ENCODE results near the gene SDHAF2. TPM values are rescaled to one million over a fixed set of nuclear protein-coding genes. Genes with fewer than 3 reads are reported as not detected.

SDHAF2 gene
- total and polyA plus RNA-seq, 2 of the 13 experiments (the other 11 are each of a cell fraction or from before 2014, with no cell fraction given): 44.2 to 70.4 TPM

DNA sequence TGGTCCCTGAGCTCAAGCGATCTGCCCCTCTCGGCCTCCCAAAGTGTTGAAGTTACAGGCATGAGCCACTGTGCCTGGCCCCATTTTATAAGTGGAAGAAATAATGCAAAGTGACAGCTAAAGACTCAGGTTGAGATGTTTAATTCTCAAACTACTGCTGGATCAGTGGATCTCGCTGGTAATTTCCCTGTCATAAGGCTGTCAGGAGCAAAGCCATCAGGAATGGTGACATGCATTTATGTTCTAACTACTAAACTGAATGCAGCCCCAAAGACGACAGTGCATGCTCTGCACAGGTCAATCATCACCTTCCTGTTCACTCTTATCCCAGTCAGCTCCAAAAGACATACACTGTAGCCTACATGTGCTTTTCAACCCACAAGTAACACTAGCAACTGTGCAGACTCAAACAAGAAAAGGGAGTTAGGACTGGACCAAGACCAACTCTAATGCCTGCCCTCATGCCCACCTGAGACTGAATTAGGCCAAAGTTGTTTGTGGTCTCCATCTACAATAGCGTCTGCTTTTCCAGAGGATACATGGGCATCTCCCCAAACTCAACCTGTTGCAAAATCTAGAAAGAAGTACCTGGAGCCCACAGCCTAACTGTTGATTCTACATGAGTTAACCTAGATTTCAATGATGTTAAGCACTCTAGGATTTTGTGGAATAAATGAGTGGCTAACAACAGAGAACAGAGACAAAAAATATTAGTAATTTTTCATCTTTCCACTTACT is 22.8 kb upstream of the SDHAF2 start:
- Histone ChIP-seq H2AFZ (ENCODE audit: low read length) (no peak overlapping the region), H3K36me3 (replicated peaks in 1 of 2; ENCODE audit: control insufficient read depth in 1 of 2, insufficient read depth in 2 of 2, low read length in 2 of 2) (peaks cover 45 to 89% of the 10 kb centered on the region in 2 experiments), H3K79me2 (ENCODE audit: insufficient read depth, low read length) (no peaks in the 10 kb centered on the region), H3K27me3 (ENCODE audit: control insufficient read depth in 1 of 2, insufficient read depth in 2 of 2, low read length in 2 of 2) (no peaks in the 10 kb centered on the region), H3K9me3 (ENCODE audit: low read length) (no peaks in the 10 kb centered on the region), H3K4me3 (replicated peaks in 1 of 3; ENCODE audit: insufficient read depth in 1 of 3, low read depth in 2 of 3, low read length in 3 of 3) (no peak overlapping the region), H3K4me1 (ENCODE audit: insufficient read depth, low read length) (no peaks in the 10 kb centered on the region), H4K20me1 (ENCODE audit: insufficient read depth, low read length) (no peaks in the 10 kb centered on the region), H3K4me2 (ENCODE audit: low read depth, low read length) (no peak overlapping the region), H3K27ac (ENCODE audit: extremely low read length, insufficient read depth, low read length) (no peak overlapping the region), H3K9ac (ENCODE audit: insufficient read depth, low read depth, low read length) (no peak overlapping the region)
- DNase-seq (ENCODE audit: low spot score) (no peak), FAIRE-seq (no peak), ATAC-seq (no peak)
- BruUV-seq (replicated peaks): no TSS peak
- ChIA-PET CTCF (ENCODE audit: low intra/inter-chr PET ratio, low total read pairs) (no interaction called here), POLR2A (no interaction called here)
- in situ Hi-C loops (cut with HindIII; ENCODE audit: extremely low pct_ligation_motif_present, low pct_unique_long_range_greater_than_20kb) (no loop called here), intact Hi-C loops (cut with micrococcal nuclease; ENCODE audit: unreplicated experiment) (no loop called here)
- 100% methylated on average over 4 of the region's 5 CpGs for WGBS (ENCODE audit: low lambda C conversion rate)
- no peak for TF ChIP-seq REXO4 (CRISPR knock-in tag; IDR thresholded peaks at IDR 0.05; ENCODE audit: borderline replicate concordance)
- TF ChIP-seq MYNN (CRISPR knock-in tag; IDR thresholded peaks at IDR 0.05; ENCODE audit: low read depth): no peak
- no peak for TF ChIP-seq XRCC5 (optimal IDR thresholded peaks at IDR 0.05; ENCODE audit: low read length)
- no peak for TF ChIP-seq ZMYM2 (CRISPR knock-in tag; IDR thresholded peaks at IDR 0.05)
- no peak for TF ChIP-seq PCBP2 (optimal IDR thresholded peaks at IDR 0.05; ENCODE audit: low read depth, low read length, poor library complexity, severe bottlenecking)
- no peak for TF ChIP-seq SNAPC2 (CRISPR knock-in tag; IDR thresholded peaks at IDR 0.05)
- no peak for TF ChIP-seq SNRNP70 (IDR thresholded peaks at IDR 0.05; ENCODE audit: low read depth, low read length)
- TF ChIP-seq BHLHE40 (IDR thresholded peaks at IDR 0.05; ENCODE audit: low read length): no peak
- TF ChIP-seq NFE2L2 (IDR thresholded peaks at IDR 0.05; ENCODE audit: low read length): no peak
- no peak for TF ChIP-seq KLF16 (CRISPR knock-in tag; IDR thresholded peaks at IDR 0.05)
- TF ChIP-seq ARID2 (CRISPR knock-in tag; IDR thresholded peaks at IDR 0.05; ENCODE audit: borderline replicate concordance): no peak
- TF ChIP-seq TAF15 (IDR thresholded peaks at IDR 0.05; ENCODE audit: low read depth, low read length, poor library complexity, severe bottlenecking): no peak
- no peak for TF ChIP-seq ZNF776 (CRISPR knock-in tag; IDR thresholded peaks at IDR 0.05)
- TF ChIP-seq PRDM10 (CRISPR knock-in tag; IDR thresholded peaks at IDR 0.05; ENCODE audit: low read depth): no peak
- no peak for TF ChIP-seq KDM1A (CRISPR knock-in tag; IDR thresholded peaks at IDR 0.05)
- TF ChIP-seq, protein P1, sequence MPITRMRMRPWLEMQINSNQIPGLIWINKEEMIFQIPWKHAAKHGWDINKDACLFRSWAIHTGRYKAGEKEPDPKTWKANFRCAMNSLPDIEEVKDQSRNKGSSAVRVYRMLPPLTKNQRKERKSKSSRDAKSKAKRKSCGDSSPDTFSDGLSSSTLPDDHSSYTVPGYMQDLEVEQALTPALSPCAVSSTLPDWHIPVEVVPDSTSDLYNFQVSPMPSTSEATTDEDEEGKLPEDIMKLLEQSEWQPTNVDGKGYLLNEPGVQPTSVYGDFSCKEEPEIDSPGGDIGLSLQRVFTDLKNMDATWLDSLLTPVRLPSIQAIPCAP (CRISPR knock-in tag; IDR thresholded peaks at IDR 0.05; ENCODE audit: low read depth): no peak
- TF ChIP-seq NFIB (CRISPR knock-in tag; IDR thresholded peaks at IDR 0.05; ENCODE audit: borderline replicate concordance): no peak
- TF ChIP-seq, protein P2, sequence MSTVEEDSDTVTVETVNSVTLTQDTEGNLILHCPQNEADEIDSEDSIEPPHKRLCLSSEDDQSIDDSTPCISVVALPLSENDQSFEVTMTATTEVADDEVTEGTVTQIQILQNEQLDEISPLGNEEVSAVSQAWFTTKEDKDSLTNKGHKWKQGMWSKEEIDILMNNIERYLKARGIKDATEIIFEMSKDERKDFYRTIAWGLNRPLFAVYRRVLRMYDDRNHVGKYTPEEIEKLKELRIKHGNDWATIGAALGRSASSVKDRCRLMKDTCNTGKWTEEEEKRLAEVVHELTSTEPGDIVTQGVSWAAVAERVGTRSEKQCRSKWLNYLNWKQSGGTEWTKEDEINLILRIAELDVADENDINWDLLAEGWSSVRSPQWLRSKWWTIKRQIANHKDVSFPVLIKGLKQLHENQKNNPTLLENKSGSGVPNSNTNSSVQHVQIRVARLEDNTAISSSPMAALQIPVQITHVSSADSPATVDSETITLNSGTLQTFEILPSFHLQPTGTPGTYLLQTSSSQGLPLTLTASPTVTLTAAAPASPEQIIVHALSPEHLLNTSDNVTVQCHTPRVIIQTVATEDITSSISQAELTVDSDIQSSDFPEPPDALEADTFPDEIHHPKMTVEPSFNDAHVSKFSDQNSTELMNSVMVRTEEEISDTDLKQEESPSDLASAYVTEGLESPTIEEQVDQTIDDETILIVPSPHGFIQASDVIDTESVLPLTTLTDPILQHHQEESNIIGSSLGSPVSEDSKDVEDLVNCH (CRISPR knock-in tag; IDR thresholded peaks at IDR 0.05): no peak
